ENCODE results near the gene RETREG3.

GRCh38 chr17:42547698-42548069 is 61.5 kb downstream of the RETREG3 start:
- TF ChIP-seq CTCF (IDR thresholded peaks at IDR 0.05; ENCODE audit: low read length) = no peak
- TF ChIP-seq EZH2phosphoT487 (IDR thresholded peaks at IDR 0.05; ENCODE audit: low read length) = no peak

All from MM.1S (cell line).